Body of pancreas (tissue), 4 donors: Measurements from ENCODE around the gene FAH.

Experiments used
- POLR2A ChIP-seq, 3 donors: fragments of 450-650 bp; IDR thresholded peaks; one replicate each; pipeline ENCODE4 v1.6.1; 2016; ENCODE audit warnings: antibody characterized with exemption in 3 of 3, mild to moderate bottlenecking in 2 of 3
- TF ChIP-seq, protein P1 (sequence below), 7 experiments: fragments of 450-650 bp in 4 of 7; fragments of 200-600 bp in 3 of 7; sonication (generic) in 3 of 7; IDR thresholded peaks; one replicate each; pipeline ENCODE4 v1.5.1; 2016 to 2019; ENCODE audit warnings: antibody characterized with exemption in 7 of 7

DNA sequence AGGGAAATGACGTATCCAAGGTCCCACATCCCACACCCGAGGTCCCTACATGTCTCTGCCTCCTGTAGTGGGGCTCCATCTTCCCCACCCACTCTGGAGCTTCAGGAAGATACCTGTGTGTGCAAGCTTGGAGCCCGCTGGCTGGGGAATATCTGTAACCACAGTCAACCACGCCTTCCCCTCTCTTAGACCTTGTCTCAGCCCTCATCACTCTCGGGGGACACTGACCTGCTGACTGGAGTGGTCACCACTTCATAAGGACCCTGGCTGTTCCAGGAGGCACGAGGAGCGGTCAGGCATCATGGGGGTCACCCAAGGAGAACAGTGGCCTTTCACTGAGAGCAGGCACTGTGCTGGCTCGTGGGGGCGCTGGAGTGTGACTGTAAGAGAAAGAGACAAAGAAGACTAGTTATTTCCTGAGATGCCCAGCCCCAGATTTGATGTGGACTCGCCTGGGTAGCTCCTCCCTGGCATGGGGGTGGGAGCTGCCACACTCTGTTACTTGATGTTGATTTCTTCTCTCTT lies 50.6 kb downstream of the FAH start:
- TF ChIP-seq, protein P1, sequence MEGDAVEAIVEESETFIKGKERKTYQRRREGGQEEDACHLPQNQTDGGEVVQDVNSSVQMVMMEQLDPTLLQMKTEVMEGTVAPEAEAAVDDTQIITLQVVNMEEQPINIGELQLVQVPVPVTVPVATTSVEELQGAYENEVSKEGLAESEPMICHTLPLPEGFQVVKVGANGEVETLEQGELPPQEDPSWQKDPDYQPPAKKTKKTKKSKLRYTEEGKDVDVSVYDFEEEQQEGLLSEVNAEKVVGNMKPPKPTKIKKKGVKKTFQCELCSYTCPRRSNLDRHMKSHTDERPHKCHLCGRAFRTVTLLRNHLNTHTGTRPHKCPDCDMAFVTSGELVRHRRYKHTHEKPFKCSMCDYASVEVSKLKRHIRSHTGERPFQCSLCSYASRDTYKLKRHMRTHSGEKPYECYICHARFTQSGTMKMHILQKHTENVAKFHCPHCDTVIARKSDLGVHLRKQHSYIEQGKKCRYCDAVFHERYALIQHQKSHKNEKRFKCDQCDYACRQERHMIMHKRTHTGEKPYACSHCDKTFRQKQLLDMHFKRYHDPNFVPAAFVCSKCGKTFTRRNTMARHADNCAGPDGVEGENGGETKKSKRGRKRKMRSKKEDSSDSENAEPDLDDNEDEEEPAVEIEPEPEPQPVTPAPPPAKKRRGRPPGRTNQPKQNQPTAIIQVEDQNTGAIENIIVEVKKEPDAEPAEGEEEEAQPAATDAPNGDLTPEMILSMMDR (IDR thresholded peaks at IDR 0.05), result no peak
- no peak for TF ChIP-seq POLR2A (IDR thresholded peaks at IDR 0.05)
